ELR (cell line): Measurements from ENCODE around the gene SSH2.
"Not testable (repeated sequence)": the region's sequence is repeated elsewhere in the genome, so short reads cannot be mapped to it uniquely, and the experiment has no call there.

ENCODE experiments used
- DNase-seq: peaks from one replicate; pipeline ENCODE4 v3.0.0-alpha.2; 2015; ENCODE audit warnings: low read depth

The SSH2 gene

GRCh38 chr17:29874931-29875596, 55.0 kb downstream of the SSH2 start:
- DNase-seq, result no peak

GRCh38 chr17:29874358-29874757, 55.7 kb downstream of the SSH2 start:
- not testable (repeated sequence) for DNase-seq

GRCh38 chr17:29873476-29873875, 56.6 kb downstream of the SSH2 start:
- DNase-seq, result no peak

- no peak for DNase-seq
These were observed 59.1 kb downstream of the SSH2 start for GRCh38 chr17:29870836-29871465.

- DNase-seq, result peak; percentile 17
These were observed 62.3 kb downstream of the SSH2 start for GRCh38 chr17:29867643-29868181.

- DNase-seq, result no peak
These were observed 63.2 kb downstream of the SSH2 start for GRCh38 chr17:29866746-29867404.

GRCh38 chr17:29864615-29865014, 65.4 kb downstream of the SSH2 start:
- DNase-seq, result no peak

- DNase-seq, result not testable (repeated sequence)
These were observed 65.9 kb downstream of the SSH2 start for GRCh38 chr17:29864123-29864522.

GRCh38 chr17:29862951-29863350, 67.1 kb downstream of the SSH2 start:
- DNase-seq, result no peak

- no peak for DNase-seq
These were observed 67.9 kb downstream of the SSH2 start for GRCh38 chr17:29862127-29862526.

- DNase-seq, result not testable (repeated sequence)
These were observed 70.6 kb downstream of the SSH2 start for GRCh38 chr17:29859445-29859844.

- DNase-seq, result no peak
These were observed 72.2 kb downstream of the SSH2 start for GRCh38 chr17:29857823-29858222.

- not testable (repeated sequence) for DNase-seq
These were observed 72.9 kb downstream of the SSH2 start for GRCh38 chr17:29857105-29857504.

- DNase-seq, result peak; percentile 57
These were observed 74.3 kb downstream of the SSH2 start for GRCh38 chr17:29855686-29856085.

GRCh38 chr17:29848737-29849136, 81.3 kb downstream of the SSH2 start:
- peak; percentile 48 for DNase-seq

- no peak for DNase-seq
These were observed 82.3 kb downstream of the SSH2 start for GRCh38 chr17:29847527-29848400.

- DNase-seq, result no peak
These were observed 82.9 kb downstream of the SSH2 start for GRCh38 chr17:29847118-29847517.

- DNase-seq, result peak; percentile 37
These were observed 83.7 kb downstream of the SSH2 start for GRCh38 chr17:29846298-29846697.

- DNase-seq, result peak; percentile 16
These were observed 85.5 kb downstream of the SSH2 start for GRCh38 chr17:29844339-29845048.

- peak; percentile 68 for DNase-seq
These were observed 89.1 kb downstream of the SSH2 start for GRCh38 chr17:29840884-29841283.

- no peak for DNase-seq
These were observed 90.4 kb downstream of the SSH2 start for GRCh38 chr17:29839656-29840055.
